Type B pancreatic cell (in vitro differentiated cells): Measurements from ENCODE around the gene HPS5. TPM values are rescaled to one million over a fixed set of nuclear protein-coding genes. Genes with fewer than 3 reads are reported as not detected.

Experiments used
- DNase-seq: peaks from one replicate; pipeline ENCODE4 v3.0.0; 2021; ENCODE audit warnings: mixed read lengths; ENCODE audit not compliant: unreplicated experiment; ENCODE audit errors: extremely low spot score
- H3K27ac Mint-ChIP-seq: 2 replicates; pipeline ENCODE4 v1.8.0; 2021; ENCODE audit warnings: mild to moderate bottlenecking, mixed read lengths
- H3K27me3 Mint-ChIP-seq: 2 replicates; pipeline ENCODE4 v1.8.0; 2021; ENCODE audit warnings: mixed read lengths
- H3K36me3 Mint-ChIP-seq: 2 replicates; pipeline ENCODE4 v1.8.0; 2021; ENCODE audit warnings: mixed read lengths
- H3K4me1 Mint-ChIP-seq: one replicate; pipeline ENCODE4 v1.8.0; 2021; ENCODE audit warnings: mixed read lengths; ENCODE audit not compliant: unreplicated experiment
- H3K4me3 Mint-ChIP-seq: 2 replicates; pipeline ENCODE4 v1.8.0; 2021; ENCODE audit warnings: mild to moderate bottlenecking, mixed read lengths
- H3K9me3 Mint-ChIP-seq: 2 replicates; pipeline ENCODE4 v1.8.0; 2021; ENCODE audit warnings: mixed read lengths
- CTCF ChIP-seq: fragments of 200-600 bp; sonication (generic); conservative IDR thresholded peaks from 2 replicates; pipeline ENCODE4 v1.5.0; 2021; ENCODE audit warnings: antibody characterized with exemption, mild to moderate bottlenecking
- total RNA-seq: library from RNA; stranded (reverse); gene quantifications from 2 replicates; pipeline ENCODE4 v1.2.1, GENCODE V29; 2021; ENCODE audit warnings: low replicate concordance

HPS5 gene
- total RNA-seq, 1 donor from 2014 or later = 18.9 TPM

GRCh38 chr11:18261721-18262120 lies 60.2 kb downstream of the HPS5 start:
- Mint-ChIP-seq H3K4me3 (no peak overlapping the region), H3K27ac (no peak overlapping the region), H3K4me1 (no peaks in the 10 kb centered on the region), H3K27me3 (peaks cover 14% of the 10 kb centered on the region), H3K36me3 (no peaks in the 10 kb centered on the region), H3K9me3 (no peaks in the 10 kb centered on the region)
- DNase-seq = no peak
- no peak for TF ChIP-seq CTCF

GRCh38 chr11:18259259-18259658 lies 62.7 kb downstream of the HPS5 start:
- Mint-ChIP-seq H3K27ac (no peak overlapping the region), H3K27me3 (peaks cover 8% of the 10 kb centered on the region), H3K4me3 (no peak overlapping the region), H3K9me3 (no peaks in the 10 kb centered on the region), H3K4me1 (no peaks in the 10 kb centered on the region), H3K36me3 (no peaks in the 10 kb centered on the region)
- TF ChIP-seq CTCF = no peak
- no peak for DNase-seq

- no peak for TF ChIP-seq CTCF
- peaks cover 2% of the 10 kb centered on the region for H3K27me3 Mint-ChIP-seq
- H3K4me3 Mint-ChIP-seq = no peak overlapping the region
- DNase-seq = no peak
- no peaks in the 10 kb centered on the region for H3K36me3 Mint-ChIP-seq
- no peaks in the 10 kb centered on the region for H3K4me1 Mint-ChIP-seq
- H3K9me3 Mint-ChIP-seq = no peaks in the 10 kb centered on the region
- no peak overlapping the region for H3K27ac Mint-ChIP-seq
Observed at GRCh38 chr11:18254781-18255361, 67.1 kb downstream of the HPS5 start.

- Mint-ChIP-seq H3K27ac (peak overlapping the region; percentile 82), H3K4me3 (no peak overlapping the region), H3K36me3 (no peaks in the 10 kb centered on the region), H3K4me1 (no peaks in the 10 kb centered on the region), H3K9me3 (no peaks in the 10 kb centered on the region), H3K27me3 (peaks cover 2% of the 10 kb centered on the region)
- TF ChIP-seq CTCF = no peak
- no peak for DNase-seq
Observed at GRCh38 chr11:18253778-18254338, 68.1 kb downstream of the HPS5 start.

GRCh38 chr11:18253233-18253632 lies 68.7 kb downstream of the HPS5 start:
- TF ChIP-seq CTCF = no peak
- DNase-seq = no peak
- H3K4me3 Mint-ChIP-seq = no peak overlapping the region
- no peaks in the 10 kb centered on the region for H3K9me3 Mint-ChIP-seq
- H3K27ac Mint-ChIP-seq = peak overlapping the region; percentile 82
- peaks cover 5% of the 10 kb centered on the region for H3K27me3 Mint-ChIP-seq
- no peaks in the 10 kb centered on the region for H3K36me3 Mint-ChIP-seq
- H3K4me1 Mint-ChIP-seq = no peaks in the 10 kb centered on the region
